ENCODE data around the gene CALML3. TPM values are rescaled to one million over a fixed set of nuclear protein-coding genes. Genes with fewer than 3 reads are reported as not detected.

CALML3 gene
- total RNA-seq, 2 experiments from 2014 or later, result not detected

- no peaks in the 10 kb centered on the region for H3K4me1 Mint-ChIP-seq
- no peaks in the 10 kb centered on the region for H3K36me3 Mint-ChIP-seq
- H3K27me3 Mint-ChIP-seq, result peaks cover 4% of the 10 kb centered on the region
- H3K27ac Mint-ChIP-seq, result no peak overlapping the region
- ATAC-seq, result no peak
- no peak for DNase-seq
- CTCF ChIA-PET, result no interaction called here
- H3K4me3 Mint-ChIP-seq, result no peak overlapping the region
- no peaks in the 10 kb centered on the region for H3K9me3 Mint-ChIP-seq (ENCODE audit: low read depth)
Observed at GRCh38 chr10:5485290-5485689, 39.5 kb upstream of the CALML3 start.

DNA sequence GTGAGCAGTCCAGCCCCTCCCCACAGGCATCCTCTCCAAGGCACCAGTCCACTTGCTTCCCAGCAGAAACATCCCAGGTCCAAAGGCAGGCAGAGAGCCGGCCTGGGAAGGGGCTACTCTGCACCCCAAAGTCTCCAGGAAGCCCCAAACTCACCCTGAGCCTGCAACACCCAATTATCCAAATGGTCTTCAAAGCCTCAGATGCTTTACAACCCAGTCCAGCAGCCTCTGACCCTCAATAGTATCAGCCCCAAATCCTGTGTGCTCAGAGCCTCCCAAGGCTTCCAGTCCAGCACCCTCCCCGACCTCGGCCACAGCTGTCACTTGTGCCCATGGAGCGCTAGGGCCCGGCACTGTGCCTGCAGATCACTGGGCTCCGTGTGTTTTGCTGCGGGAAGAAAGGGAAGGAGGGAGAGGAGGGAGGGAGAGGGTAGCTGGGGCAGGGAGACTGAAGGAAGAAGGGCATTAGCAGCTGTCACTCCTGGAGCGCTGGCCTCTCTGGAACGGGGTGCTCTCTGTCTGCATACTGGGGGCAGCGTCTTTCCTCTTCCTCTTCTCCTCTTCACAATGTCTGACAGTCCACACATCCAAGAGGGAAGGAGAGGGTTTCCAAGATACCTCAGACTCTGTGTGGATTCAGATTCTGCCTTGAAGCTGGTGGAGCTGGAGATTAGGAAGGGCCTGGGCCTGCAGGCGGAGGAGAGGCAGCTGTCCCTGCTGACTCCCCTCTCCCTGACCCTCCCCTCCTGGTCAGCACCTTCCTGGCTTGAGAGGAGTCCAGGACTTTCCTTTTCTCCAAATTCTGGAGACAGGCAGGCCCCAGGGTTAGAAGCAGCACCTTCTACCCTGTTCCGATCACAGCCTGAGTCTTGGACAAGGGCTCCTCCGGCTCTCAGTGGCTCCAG lies 38.6 kb upstream of the CALML3 start:
- H3K27ac Mint-ChIP-seq, result no peak overlapping the region
- no peak for DNase-seq
- H3K4me1 Mint-ChIP-seq, result peaks cover 3% of the 10 kb centered on the region
- no peaks in the 10 kb centered on the region for H3K9me3 Mint-ChIP-seq (ENCODE audit: low read depth)
- ATAC-seq, result no peak
- peaks cover 4% of the 10 kb centered on the region for H3K27me3 Mint-ChIP-seq
- CTCF ChIA-PET, result no interaction called here
- H3K36me3 Mint-ChIP-seq, result no peaks in the 10 kb centered on the region
- no peak overlapping the region for H3K4me3 Mint-ChIP-seq

DNA sequence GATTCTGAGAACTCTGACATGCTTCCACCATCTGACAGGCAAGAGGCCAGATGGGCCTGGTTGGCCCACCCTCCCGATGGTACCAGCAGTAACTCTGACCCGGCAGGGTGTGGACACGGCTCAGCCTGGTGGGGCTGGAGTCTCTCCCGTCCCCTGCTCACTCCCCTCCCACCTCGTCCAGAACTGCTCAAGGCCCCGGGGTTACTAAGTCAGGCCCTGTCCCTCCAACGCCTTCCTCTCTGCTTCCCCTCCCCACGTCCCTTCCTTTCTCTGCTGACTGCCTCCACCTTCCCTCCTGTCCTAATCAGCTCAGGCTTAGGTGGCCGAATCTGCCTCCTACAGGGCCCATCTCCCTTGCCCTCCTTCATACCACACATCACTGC lies 37.9 kb upstream of the CALML3 start:
- H3K4me1 Mint-ChIP-seq, result peaks cover 3% of the 10 kb centered on the region
- H3K36me3 Mint-ChIP-seq, result no peaks in the 10 kb centered on the region
- H3K4me3 Mint-ChIP-seq, result no peak overlapping the region
- CTCF ChIA-PET, result no interaction called here
- ATAC-seq, result no peak
- no peaks in the 10 kb centered on the region for H3K9me3 Mint-ChIP-seq (ENCODE audit: low read depth)
- peaks cover 4% of the 10 kb centered on the region for H3K27me3 Mint-ChIP-seq
- no peak for DNase-seq
- H3K27ac Mint-ChIP-seq, result no peak overlapping the region

- Mint-ChIP-seq H3K27me3 (peaks cover 4% of the 10 kb centered on the region), H3K9me3 (ENCODE audit: low read depth) (no peaks in the 10 kb centered on the region), H3K4me3 (no peak overlapping the region), H3K4me1 (peaks cover 3% of the 10 kb centered on the region), H3K36me3 (no peaks in the 10 kb centered on the region), H3K27ac (no peak overlapping the region)
- ATAC-seq (no peak), DNase-seq (no peak)
- CTCF ChIA-PET, result interaction anchor here (0.7 kb wide), 1 partner anchor 14 kb away, joined by 3 read pairs; no protein-coding TSS in a partner anchor
Observed at GRCh38 chr10:5488272-5489161, 36.2 kb upstream of the CALML3 start.

DNA sequence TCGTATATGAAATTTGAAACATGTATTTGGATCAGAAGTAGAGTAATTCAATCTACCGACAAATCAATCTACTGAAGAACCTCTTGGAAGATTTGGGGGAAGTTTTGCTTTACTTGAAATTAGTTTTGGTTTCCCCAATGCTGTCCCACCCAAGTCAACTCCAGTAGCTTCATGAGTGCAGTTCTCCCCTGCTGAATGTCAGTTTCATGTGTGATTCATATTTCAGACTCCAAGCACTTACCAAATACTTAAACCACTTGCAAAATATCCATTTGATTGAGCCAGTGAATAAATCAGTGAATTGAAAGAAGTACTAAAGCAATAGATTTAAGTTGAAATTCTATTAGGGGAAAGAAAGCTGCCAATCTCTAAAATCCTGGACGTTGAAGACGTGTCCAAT lies 34.7 kb upstream of the CALML3 start:
- CTCF ChIA-PET, result no interaction called here
- DNase-seq, result no peak
- Mint-ChIP-seq H3K27ac (no peak overlapping the region), H3K4me3 (no peak overlapping the region), H3K4me1 (peaks cover 3% of the 10 kb centered on the region), H3K27me3 (peaks cover 1% of the 10 kb centered on the region), H3K9me3 (ENCODE audit: low read depth) (no peaks in the 10 kb centered on the region), H3K36me3 (no peaks in the 10 kb centered on the region)
- ATAC-seq, result no peak

- H3K4me3 Mint-ChIP-seq, result no peak overlapping the region
- peaks cover 3% of the 10 kb centered on the region for H3K4me1 Mint-ChIP-seq
- no peaks in the 10 kb centered on the region for H3K36me3 Mint-ChIP-seq
- CTCF ChIA-PET, result no interaction called here
- no peaks in the 10 kb centered on the region for H3K9me3 Mint-ChIP-seq (ENCODE audit: low read depth)
- no peak for DNase-seq
- no peak overlapping the region for H3K27ac Mint-ChIP-seq
- no peaks in the 10 kb centered on the region for H3K27me3 Mint-ChIP-seq
- no peak for ATAC-seq
Observed at GRCh38 chr10:5490698-5491464, 33.9 kb upstream of the CALML3 start.

DNA sequence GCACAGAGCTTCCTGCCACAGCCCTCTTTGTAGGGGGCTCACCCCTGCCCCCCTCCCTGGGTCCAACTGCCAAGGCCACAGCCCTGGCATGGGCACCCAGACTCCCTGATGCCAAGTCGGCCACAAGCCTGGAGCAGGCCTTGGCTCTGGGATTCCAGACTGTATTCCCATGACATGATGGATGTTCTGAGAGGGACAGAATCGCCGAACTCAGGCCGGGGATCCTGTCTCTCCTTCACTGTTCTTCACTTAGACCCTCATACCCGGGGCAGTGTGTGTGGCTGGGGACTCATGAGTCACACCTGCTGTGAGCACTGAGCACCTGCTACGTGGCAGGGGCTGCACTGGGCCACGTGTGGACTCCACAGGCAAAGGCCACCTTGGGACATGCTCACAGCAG lies 33.3 kb upstream of the CALML3 start:
- no peaks in the 10 kb centered on the region for H3K27me3 Mint-ChIP-seq
- no peaks in the 10 kb centered on the region for H3K9me3 Mint-ChIP-seq (ENCODE audit: low read depth)
- H3K27ac Mint-ChIP-seq, result no peak overlapping the region
- no peaks in the 10 kb centered on the region for H3K36me3 Mint-ChIP-seq
- CTCF ChIA-PET, result no interaction called here
- DNase-seq, result no peak
- H3K4me1 Mint-ChIP-seq, result peaks cover 3% of the 10 kb centered on the region
- H3K4me3 Mint-ChIP-seq, result no peak overlapping the region
- ATAC-seq, result no peak

- H3K4me3 Mint-ChIP-seq, result no peak overlapping the region
- H3K9me3 Mint-ChIP-seq (ENCODE audit: low read depth), result no peaks in the 10 kb centered on the region
- no peak for DNase-seq
- no peak for ATAC-seq
- no peak overlapping the region for H3K27ac Mint-ChIP-seq
- no peaks in the 10 kb centered on the region for H3K27me3 Mint-ChIP-seq
- CTCF ChIA-PET, result no interaction called here
- H3K4me1 Mint-ChIP-seq, result peaks cover 3% of the 10 kb centered on the region
- H3K36me3 Mint-ChIP-seq, result no peaks in the 10 kb centered on the region
Observed at GRCh38 chr10:5492322-5492855, 32.4 kb upstream of the CALML3 start.

DNA sequence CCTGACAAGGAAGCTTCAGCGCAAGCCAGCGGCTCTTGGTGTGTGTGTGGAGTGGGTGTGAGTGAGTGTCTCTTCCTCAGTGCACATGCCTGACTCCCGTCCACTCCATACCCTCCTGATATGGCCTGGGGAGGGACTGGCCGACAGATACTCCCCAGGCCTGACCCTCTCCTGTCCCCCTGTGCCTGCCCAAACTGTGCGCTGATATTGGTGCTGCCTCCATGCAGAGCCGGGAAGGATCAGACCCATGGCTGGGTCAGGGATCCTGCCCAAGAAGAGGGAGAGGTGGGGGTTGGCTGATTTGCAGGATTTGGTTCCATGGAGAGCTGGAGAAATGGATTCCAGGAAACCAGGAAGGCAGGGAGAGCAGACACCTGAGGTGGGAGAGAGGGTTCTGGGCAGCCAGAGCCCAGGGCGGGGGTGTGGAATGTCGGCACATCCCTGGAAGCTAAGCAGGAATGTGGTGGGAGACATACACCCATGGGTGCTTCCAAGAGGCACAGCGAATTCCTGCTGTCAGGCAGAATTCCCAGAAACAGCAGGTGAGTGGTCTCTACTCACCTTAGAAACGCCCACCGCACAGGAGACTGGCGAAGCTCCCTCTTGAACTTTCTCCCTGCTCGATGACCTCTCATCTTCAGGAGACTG lies 31.7 kb upstream of the CALML3 start:
- no peak overlapping the region for H3K4me3 Mint-ChIP-seq
- no peaks in the 10 kb centered on the region for H3K9me3 Mint-ChIP-seq (ENCODE audit: low read depth)
- DNase-seq (no peak), ATAC-seq (no peak)
- H3K27me3 Mint-ChIP-seq, result no peaks in the 10 kb centered on the region
- CTCF ChIA-PET, result no interaction called here
- H3K4me1 Mint-ChIP-seq, result peaks cover 3% of the 10 kb centered on the region
- no peaks in the 10 kb centered on the region for H3K36me3 Mint-ChIP-seq
- no peak overlapping the region for H3K27ac Mint-ChIP-seq

DNA sequence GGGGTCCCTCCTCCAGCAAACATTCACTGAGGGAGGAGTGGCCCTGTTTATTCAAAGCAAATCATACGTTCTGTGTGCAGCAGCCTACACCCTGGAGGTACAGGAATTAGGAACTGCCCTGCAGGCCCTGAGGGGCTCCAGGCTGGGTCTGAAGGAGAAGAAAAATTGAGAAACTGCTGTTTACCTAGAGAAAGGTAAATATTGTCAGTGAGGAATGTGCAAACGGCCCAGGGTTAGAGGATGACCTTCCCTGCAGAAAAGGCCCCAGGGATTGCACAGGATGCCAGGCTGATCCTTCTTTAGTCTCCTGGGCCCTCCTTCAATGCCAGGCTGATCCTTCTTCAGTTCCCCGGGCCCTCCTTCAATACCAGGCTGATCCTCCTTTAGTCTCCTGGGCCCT lies 31.1 kb upstream of the CALML3 start:
- Mint-ChIP-seq H3K36me3 (no peaks in the 10 kb centered on the region), H3K4me3 (no peak overlapping the region), H3K27me3 (no peaks in the 10 kb centered on the region), H3K9me3 (ENCODE audit: low read depth) (no peaks in the 10 kb centered on the region), H3K27ac (no peak overlapping the region), H3K4me1 (peaks cover 3% of the 10 kb centered on the region)
- CTCF ChIA-PET, result no interaction called here
- DNase-seq (no peak), ATAC-seq (no peak)

DNA sequence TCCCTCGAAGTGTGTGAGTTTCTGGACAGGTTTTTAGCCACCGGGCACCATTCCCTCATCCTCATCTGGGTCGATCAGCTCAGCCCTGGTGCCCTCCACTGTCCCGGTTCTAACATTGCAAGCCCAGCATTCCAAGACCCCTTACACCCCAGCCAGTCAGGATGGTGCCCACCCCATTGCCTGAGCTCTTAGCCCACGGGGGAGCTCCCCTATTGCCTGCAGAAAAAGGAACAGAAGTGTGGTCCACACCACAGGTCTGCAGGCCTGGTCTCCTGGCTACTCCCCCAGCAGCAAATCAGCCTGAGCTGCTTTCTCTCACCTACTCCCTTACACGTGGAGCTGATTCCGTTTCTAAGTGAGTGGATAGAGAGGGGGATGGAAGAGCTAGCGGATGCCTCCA lies 30.1 kb upstream of the CALML3 start:
- Mint-ChIP-seq H3K36me3 (no peaks in the 10 kb centered on the region), H3K9me3 (ENCODE audit: low read depth) (no peaks in the 10 kb centered on the region), H3K27me3 (no peaks in the 10 kb centered on the region), H3K4me3 (no peak overlapping the region), H3K4me1 (peaks cover 3% of the 10 kb centered on the region), H3K27ac (no peak overlapping the region)
- CTCF ChIA-PET, result interaction anchor here (0.9 kb wide), 1 partner anchor 128 kb away, joined by 3 read pairs; no protein-coding TSS in a partner anchor
- no peak for ATAC-seq
- DNase-seq, result no peak

DNA sequence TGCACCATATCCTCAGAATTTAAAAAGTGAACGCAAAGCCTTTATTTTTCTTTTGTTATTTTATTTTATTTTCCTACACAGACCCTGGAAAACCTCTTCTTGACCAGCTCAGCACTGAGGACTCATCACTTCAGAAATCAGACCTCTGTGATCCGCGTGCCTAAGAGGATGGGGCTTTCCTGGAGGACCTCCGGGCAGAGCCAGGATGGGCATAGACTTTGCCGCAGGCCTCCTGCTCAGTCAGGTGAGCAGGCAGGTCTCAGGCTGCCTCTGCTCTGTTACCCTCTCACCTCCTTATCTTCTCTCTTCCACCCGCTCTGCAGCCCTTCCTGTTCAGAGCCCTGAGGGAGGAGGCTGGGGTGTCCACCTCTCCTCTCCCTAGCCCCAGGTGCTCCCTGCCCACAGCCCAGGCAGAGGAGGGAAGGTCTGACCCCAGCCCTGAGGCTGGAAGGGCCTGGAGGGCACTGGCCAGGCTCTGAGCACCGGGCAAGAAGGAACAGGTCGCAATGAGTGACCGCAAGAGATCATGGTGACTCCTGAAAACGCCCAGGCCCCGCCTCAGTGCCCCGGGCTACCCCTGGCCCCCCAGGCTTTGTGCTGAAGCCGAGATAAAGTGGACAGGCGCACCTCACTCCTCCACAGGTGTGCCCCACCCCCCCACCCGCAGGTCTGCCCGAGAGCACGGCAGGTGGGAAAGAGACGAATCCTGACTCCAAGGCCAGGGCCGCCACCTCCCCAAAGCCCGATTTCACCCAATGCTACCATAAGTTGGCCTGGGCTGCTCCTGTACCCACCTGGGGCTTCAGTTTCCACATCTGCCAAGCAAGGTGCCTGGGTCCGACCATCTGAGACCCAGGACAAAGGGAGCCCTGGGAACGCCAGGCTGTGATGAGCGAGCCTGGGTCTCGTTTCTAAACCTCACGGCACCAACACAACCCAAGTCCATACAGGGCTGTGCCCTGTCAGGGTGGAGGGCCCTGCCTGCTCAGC lies 28.2 kb upstream of the CALML3 start:
- Mint-ChIP-seq H3K4me1 (no peaks in the 10 kb centered on the region), H3K27ac (no peak overlapping the region)

More for the DNA sequence above, 28.2 kb upstream of the CALML3 start:
- Mint-ChIP-seq H3K27me3 (peaks cover 7% of the 10 kb centered on the region), H3K36me3 (no peaks in the 10 kb centered on the region), H3K9me3 (ENCODE audit: low read depth) (no peaks in the 10 kb centered on the region), H3K4me3 (no peak overlapping the region)
- no peak for ATAC-seq
- CTCF ChIA-PET, result interaction anchor here (0.6 kb wide), 1 partner anchor 374 kb away, joined by 3 read pairs; no protein-coding TSS in a partner anchor
- DNase-seq, result no peak
